ENCODE measurements around the gene HTRA3.

- TF ChIP-seq POLR2A (IDR thresholded peaks at IDR 0.05) (no peak), CTCF (IDR thresholded peaks at IDR 0.05) (no peak)
Measured at GRCh38 chr4:8325291-8325973, 55.9 kb downstream of the HTRA3 start.
